AG04449 (cell line): ENCODE results near the gene ABCC9.

ENCODE experiments used
- CTCF ChIA-PET: fragments of 350-600 bp; formaldehyde crosslinking; extraction: SDS; loops from one replicate; lab custom pipeline; 2021; ENCODE audit warnings: antibody characterized with exemption; lab: Yijun Ruan, JAX
- POLR2A ChIA-PET: fragments of 400-600, 350-600 bp; formaldehyde crosslinking; extraction: SDS; loops from one replicate; lab custom pipeline; 2020; ENCODE audit warnings: antibody characterized with exemption, inconsistent platforms; lab: Yijun Ruan, JAX
- DNase-seq: peaks from one replicate; pipeline ENCODE4 v3.0.0-alpha.2; 2010; ENCODE audit warnings: low read depth, low spot score
- H3K4me3 ChIP-seq: 2 replicates; pipeline ENCODE4 v1.5.1; 2011; ENCODE audit warnings: low read depth, mild to moderate bottlenecking, control low read depth, low read length
- CTCF ChIP-seq: IDR thresholded peaks from one replicate; pipeline ENCODE4 v1.5.1; 2011; ENCODE audit warnings: mild to moderate bottlenecking, moderate library complexity, low read length, control low read depth, inconsistent platforms; ENCODE audit not compliant: insufficient read depth; ENCODE audit errors: missing control alignments

Gene ABCC9

DNA sequence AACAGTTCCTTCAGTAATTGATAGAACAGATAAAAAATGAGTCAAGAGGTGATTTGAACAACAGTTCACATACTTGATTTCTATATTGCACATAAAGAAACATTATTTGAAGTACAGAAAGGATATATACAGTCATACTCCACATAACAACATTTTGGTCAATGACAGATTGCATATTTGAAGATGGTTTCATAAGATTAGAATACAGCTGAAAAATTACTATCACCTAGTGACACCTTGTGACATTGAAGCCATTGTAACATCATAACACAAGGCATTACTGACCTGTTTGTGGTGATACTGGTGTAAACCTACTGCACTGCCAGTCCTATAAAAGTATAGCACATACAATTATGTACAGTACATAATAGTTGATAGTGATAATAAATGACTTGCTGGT is 43.1 kb upstream of the ABCC9 start:
- no peak for DNase-seq
- CTCF ChIA-PET: interaction anchor here (8.8 kb wide), 1 partner anchor 287 kb away, joined by 142 read pairs; no protein-coding TSS in a partner anchor
- TF ChIP-seq CTCF: no peak
- POLR2A ChIA-PET: no interaction called here
- H3K4me3 ChIP-seq: no peak overlapping the region

- POLR2A ChIA-PET: no interaction called here
Observed at GRCh38 chr12:21983095-21983494, 41.9 kb upstream of the ABCC9 start.

GRCh38 chr12:21980544-21980943 is 39.3 kb upstream of the ABCC9 start:
- ChIA-PET POLR2A (no interaction called here), CTCF (interaction anchor here (1.7 kb wide), 1 partner anchor 10 kb away, joined by 13 read pairs; no protein-coding TSS in a partner anchor)
- DNase-seq: no peak
- H3K4me3 ChIP-seq: no peak overlapping the region
- TF ChIP-seq CTCF: no peak

More at GRCh38 chr12:21983095-21983494, 41.9 kb upstream of the ABCC9 start:
- CTCF ChIA-PET: interaction anchor here (1.3 kb wide), 1 partner anchor 9 kb away, joined by 3 read pairs; no protein-coding TSS in a partner anchor
- DNase-seq: no peak
- TF ChIP-seq CTCF: no peak
- no peak overlapping the region for H3K4me3 ChIP-seq

DNA sequence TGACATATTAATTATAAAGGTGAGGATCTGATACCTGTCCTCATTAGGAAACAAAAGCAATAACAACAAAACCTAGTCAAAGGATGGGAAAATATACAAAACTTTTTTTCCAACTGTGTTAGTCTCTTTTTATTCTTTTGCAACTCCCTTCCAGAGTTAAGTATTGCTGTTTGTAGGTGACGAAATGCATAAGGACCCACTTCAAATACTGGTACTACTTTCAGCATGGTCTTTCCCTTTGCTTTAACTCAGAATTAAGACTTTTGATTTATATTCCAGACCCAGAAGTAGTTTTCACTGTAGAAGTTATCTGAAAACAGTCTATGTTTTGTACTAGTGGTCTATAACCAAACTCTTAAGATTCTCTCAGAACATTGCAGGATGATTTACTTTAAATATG is 34.1 kb upstream of the ABCC9 start:
- no peak for TF ChIP-seq CTCF
- no peak overlapping the region for H3K4me3 ChIP-seq
- CTCF ChIA-PET: no interaction called here
- POLR2A ChIA-PET: no interaction called here
- no peak for DNase-seq

- ChIA-PET POLR2A (no interaction called here), CTCF (no interaction called here)
- H3K4me3 ChIP-seq: no peak overlapping the region
- TF ChIP-seq CTCF: no peak
- DNase-seq: no peak
Observed at GRCh38 chr12:21973221-21973620, 32.0 kb upstream of the ABCC9 start.

- ChIA-PET CTCF (no interaction called here), POLR2A (no interaction called here)
- no peak for DNase-seq
- TF ChIP-seq CTCF: no peak
- H3K4me3 ChIP-seq: no peak overlapping the region
Observed at GRCh38 chr12:21972055-21972454, 30.8 kb upstream of the ABCC9 start.
